Erythroblast (primary cell): ENCODE measurements around the gene MAP6.

Experiments
- GATA1 ChIP-seq: IDR thresholded peaks from 2 replicates; pipeline ENCODE4 v1.6.1; 2011; ENCODE audit warnings: low read depth, mild to moderate bottlenecking, control low read depth, low read length, moderate library complexity
- POLR2A ChIP-seq: IDR thresholded peaks from 2 replicates; pipeline ENCODE4 v1.6.1; 2011; ENCODE audit warnings: mild to moderate bottlenecking, low read length

DNA sequence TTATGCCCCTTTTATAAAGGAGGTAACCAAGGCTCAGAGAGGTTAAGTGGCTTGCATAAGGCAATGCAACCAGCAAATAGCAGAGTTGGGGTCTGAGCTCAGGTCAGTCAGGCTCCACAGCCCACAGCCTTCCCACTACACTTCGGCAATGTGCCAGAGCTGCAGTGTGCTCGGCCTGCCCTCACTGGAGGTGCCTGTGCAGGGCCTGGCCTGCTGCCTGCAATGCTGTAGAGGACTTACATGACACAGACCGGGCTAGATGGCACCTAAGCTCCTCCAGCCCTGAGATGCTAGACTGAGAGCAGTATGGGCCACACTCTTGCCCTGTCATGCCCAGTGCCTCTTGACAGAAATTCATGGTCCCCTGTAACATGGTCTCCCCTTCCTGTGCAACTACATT, 57.0 kb downstream of the MAP6 start:
- TF ChIP-seq POLR2A = no peak
- no peak for TF ChIP-seq GATA1
